WTC11 (cell line): ENCODE results near the gene AKR1C3. TPM values are rescaled to one million over a fixed set of nuclear protein-coding genes. Genes with fewer than 3 reads are reported as not detected.

ENCODE experiments used
- ATAC-seq: fragments of 200-7000 bp; cut with Tn5 transposase; 2 replicates; pipeline ENCODE4 v1.10.0; 2021; ENCODE audit warnings: mild to moderate bottlenecking, moderate library complexity
- CTCF ChIA-PET: fragments of 300-600 bp; sonication (Branson Sonifier 250); formaldehyde crosslinking; loops from one replicate; lab custom pipeline; 2021; ENCODE audit warnings: antibody characterized with exemption; lab: Charles Lee
- POLR2A ChIA-PET: fragments of 350-600 bp; sonication (Branson Sonifier 250); formaldehyde crosslinking; loops from one replicate; lab custom pipeline; 2021; ENCODE audit warnings: antibody characterized with exemption; lab: Charles Lee
- DNase-seq: peaks from one replicate; pipeline ENCODE4 v3.0.0; 2021; ENCODE audit warnings: low spot score
- H3K27ac Mint-ChIP-seq: 2 replicates; pipeline ENCODE4 v1.8.0; 2021; ENCODE audit warnings: mixed read lengths
- H3K27me3 Mint-ChIP-seq: 2 replicates; pipeline ENCODE4 v1.8.0; 2021; ENCODE audit warnings: low read depth, mild to moderate bottlenecking, moderate library complexity, mixed read lengths
- H3K36me3 Mint-ChIP-seq: 2 replicates; pipeline ENCODE4 v1.8.0; 2021; ENCODE audit warnings: mixed read lengths
- H3K4me1 Mint-ChIP-seq: 2 replicates; pipeline ENCODE4 v1.8.0; 2022; ENCODE audit warnings: mixed read lengths
- H3K4me3 Mint-ChIP-seq: 2 replicates; pipeline ENCODE4 v1.8.0; 2021; ENCODE audit warnings: mild to moderate bottlenecking, moderate library complexity, mixed read lengths
- H3K9me3 Mint-ChIP-seq: 2 replicates; pipeline ENCODE4 v1.8.0; 2021; ENCODE audit warnings: mixed read lengths
- ATF1 ChIP-seq: sonication (generic); formaldehyde crosslinking; IDR thresholded peaks from 2 replicates; pipeline ENCODE4 v1.8.1; 2023; ENCODE audit warnings: mild to moderate bottlenecking, moderate library complexity, missing genetic modification reagents
- ATF2 ChIP-seq: sonication (generic); formaldehyde crosslinking; IDR thresholded peaks from 2 replicates; pipeline ENCODE4 v1.8.1; 2022; ENCODE audit warnings: low read depth, missing genetic modification reagents, borderline replicate concordance
- ATF6 ChIP-seq: sonication (generic); formaldehyde crosslinking; IDR thresholded peaks from 2 replicates; pipeline ENCODE4 v1.8.1; 2023; ENCODE audit warnings: mild to moderate bottlenecking, missing genetic modification reagents
- CTCF ChIP-seq: fragments of 200-600 bp; IDR thresholded peaks from 2 replicates; pipeline ENCODE4 v1.8.0; 2022; ENCODE audit warnings: antibody characterized with exemption
- E2F1 ChIP-seq: sonication (generic); formaldehyde crosslinking; IDR thresholded peaks from 2 replicates; pipeline ENCODE4 v1.8.0; 2022; ENCODE audit warnings: mild to moderate bottlenecking, missing genetic modification reagents
- E2F4 ChIP-seq: sonication (generic); formaldehyde crosslinking; IDR thresholded peaks from 2 replicates; pipeline ENCODE4 v1.8.1; 2022; ENCODE audit warnings: low read depth, mild to moderate bottlenecking, moderate library complexity, missing genetic modification reagents, borderline replicate concordance
- FOXP1 ChIP-seq: sonication (generic); formaldehyde crosslinking; IDR thresholded peaks from 2 replicates; pipeline ENCODE4 v1.8.0; 2022; ENCODE audit warnings: missing genetic modification reagents, mild to moderate bottlenecking, moderate library complexity, borderline replicate concordance
- HMGA2 ChIP-seq: fragments of 250-450 bp; sonication (Bioruptor Pico); IDR thresholded peaks from 2 replicates; pipeline ENCODE4 v1.4.0; 2021; ENCODE audit warnings: mild to moderate bottlenecking, moderate library complexity
- NR3C1 ChIP-seq: sonication (generic); formaldehyde crosslinking; conservative IDR thresholded peaks from 2 replicates; pipeline ENCODE4 v1.8.1; 2023; ENCODE audit warnings: low read depth, mild to moderate bottlenecking, missing genetic modification reagents
- PRDM15 ChIP-seq: sonication (generic); formaldehyde crosslinking; IDR thresholded peaks from 2 replicates; pipeline ENCODE4 v1.8.0; 2022; ENCODE audit warnings: missing genetic modification reagents
- PREB ChIP-seq: sonication (generic); formaldehyde crosslinking; IDR thresholded peaks from 2 replicates; pipeline ENCODE4 v1.8.1; 2022; ENCODE audit warnings: mild to moderate bottlenecking, missing genetic modification reagents, moderate library complexity, borderline replicate concordance
- RELA ChIP-seq: sonication (generic); formaldehyde crosslinking; IDR thresholded peaks from 2 replicates; pipeline ENCODE4 v1.8.1; 2022; ENCODE audit warnings: missing genetic modification reagents, mild to moderate bottlenecking, borderline replicate concordance
- TEAD1 ChIP-seq: sonication (generic); formaldehyde crosslinking; IDR thresholded peaks from 2 replicates; pipeline ENCODE4 v1.8.0; 2022; ENCODE audit warnings: mild to moderate bottlenecking, missing genetic modification reagents
- USF1 ChIP-seq: sonication (generic); formaldehyde crosslinking; IDR thresholded peaks from 2 replicates; pipeline ENCODE4 v1.8.0; 2022; ENCODE audit warnings: mild to moderate bottlenecking, missing genetic modification reagents
- ZBTB43 ChIP-seq: sonication (generic); formaldehyde crosslinking; IDR thresholded peaks from 2 replicates; pipeline ENCODE4 v1.8.1; 2023; ENCODE audit warnings: mild to moderate bottlenecking, missing genetic modification reagents
- ZNF138 ChIP-seq: sonication (generic); formaldehyde crosslinking; conservative IDR thresholded peaks from 2 replicates; pipeline ENCODE4 v1.8.1; 2022; ENCODE audit warnings: mild to moderate bottlenecking, moderate library complexity, missing genetic modification reagents
- total RNA-seq: library from RNA; stranded (reverse); gene quantifications from 3 replicates; pipeline ENCODE4 v1.2.3, GENCODE V29; 2021

The AKR1C3 gene
- total RNA-seq, 1 experiment from 2014 or later: 6.7 TPM

GRCh38 chr10:5089865-5090264, 4.3 kb upstream of the AKR1C3 start:
- DNase-seq (no peak), ATAC-seq (peak; percentile 97)
- TF ChIP-seq CTCF (peak; percentile 64), TEAD1 (CRISPR knock-in tag) (no peak)
- Mint-ChIP-seq H3K27me3 (no peaks in the 10 kb centered on the region), H3K4me3 (no peak overlapping the region), H3K27ac (no peak overlapping the region), H3K4me1 (peaks cover 7% of the 10 kb centered on the region), H3K9me3 (0 out of 2 replicates have a peak, but pooled peaks cover 3% of the 10 kb centered on the region), H3K36me3 (no peaks in the 10 kb centered on the region)
- ChIA-PET POLR2A (no interaction called here), CTCF (interaction anchor here (0.7 to 1.8 kb wide), 7 partner anchors 13 to 540 kb away, joined by 3 to 9 read pairs (median 4); no protein-coding TSS in a partner anchor)

- DNase-seq (no peak), ATAC-seq (no peak)
- Mint-ChIP-seq H3K4me3 (no peak overlapping the region), H3K9me3 (0 out of 2 replicates have a peak, but pooled peaks cover 3% of the 10 kb centered on the region), H3K27ac (no peak overlapping the region), H3K36me3 (no peaks in the 10 kb centered on the region), H3K4me1 (peaks cover 8% of the 10 kb centered on the region), H3K27me3 (no peaks in the 10 kb centered on the region)
- CTCF ChIA-PET: interaction anchor here (0.7 to 1.8 kb wide), 7 partner anchors 12 to 539 kb away, joined by 3 to 9 read pairs (median 4); no protein-coding TSS in a partner anchor
- TF ChIP-seq TEAD1 (CRISPR knock-in tag) (no peak), RELA (CRISPR knock-in tag) (no peak), E2F4 (CRISPR knock-in tag) (no peak), HMGA2 (CRISPR knock-in tag) (no peak), ATF6 (CRISPR knock-in tag) (no peak), ZNF138 (CRISPR knock-in tag) (no peak), PREB (no peak), ZBTB43 (CRISPR knock-in tag) (no peak), USF1 (CRISPR knock-in tag) (no peak), E2F1 (no peak), PRDM15 (CRISPR knock-in tag) (no peak), FOXP1 (CRISPR knock-in tag) (no peak), ATF2 (CRISPR knock-in tag) (no peak), ATF1 (CRISPR knock-in tag) (no peak), NR3C1 (no peak)
- POLR2A ChIA-PET: no interaction called here
Observed at GRCh38 chr10:5090551-5090950, 3.7 kb upstream of the AKR1C3 start.
